BJ (cell line): ENCODE measurements around the gene FAF1. TPM values are rescaled to one million over a fixed set of nuclear protein-coding genes. Genes with fewer than 3 reads are reported as not detected.
"Not testable (repeated sequence)": the region's sequence is repeated elsewhere in the genome, so short reads cannot be mapped to it uniquely, and the experiment has no call there.

Experiments
- CTCF ChIA-PET: fragments of 350-600 bp; formaldehyde crosslinking; extraction: SDS; loops from one replicate; lab custom pipeline; 2021; ENCODE audit warnings: antibody characterized with exemption, inconsistent platforms; lab: Yijun Ruan, JAX
- POLR2A ChIA-PET: fragments of 300-600 bp; sonication (Branson Sonifier 250); formaldehyde crosslinking; extraction: SDS; loops from one replicate; lab custom pipeline; 2021; ENCODE audit warnings: antibody characterized with exemption; lab: Charles Lee
- DNase-seq: peaks from one replicate; pipeline ENCODE4 v3.0.0-alpha.2; 2011; ENCODE audit warnings: low read depth
- H3K27me3 ChIP-seq: 2 replicates; pipeline ENCODE4 v1.6.0; 2011; ENCODE audit warnings: low read length; ENCODE audit not compliant: control insufficient read depth, insufficient read depth
- H3K36me3 ChIP-seq: 2 replicates; pipeline ENCODE4 v1.5.1; 2011; ENCODE audit warnings: low read length; ENCODE audit not compliant: control insufficient read depth, insufficient read depth
- H3K4me3 ChIP-seq: 2 replicates; pipeline ENCODE4 v1.5.1; 2011; ENCODE audit warnings: low read depth, mild to moderate bottlenecking, control low read depth, low read length
- CTCF ChIP-seq: IDR thresholded peaks from 2 replicates; pipeline ENCODE4 v1.5.1; 2011; ENCODE audit warnings: low read depth, mild to moderate bottlenecking, control low read depth, inconsistent platforms, low read length, moderate library complexity; ENCODE audit not compliant: insufficient read depth
- polyA plus RNA-seq: library from polyadenylated mRNA; depleted of rRNA; stranded (reverse); fragments of >200 nt; gene quantifications from 2 replicates; pipeline ENCODE4 v1.2.3, GENCODE V29; 2011

FAF1 gene
- polyA plus RNA-seq, 1 experiment: 15.5 TPM

GRCh38 chr1:50542362-50542761 is 417.7 kb downstream of the FAF1 start:
- H3K4me3 ChIP-seq: no peak overlapping the region
- no peak for TF ChIP-seq CTCF
- no peaks in the 10 kb centered on the region for H3K36me3 ChIP-seq
- POLR2A ChIA-PET: no interaction called here
- CTCF ChIA-PET: no interaction called here
- no peak for DNase-seq
- no peaks in the 10 kb centered on the region for H3K27me3 ChIP-seq

GRCh38 chr1:50538476-50538875 is 421.6 kb downstream of the FAF1 start:
- no peaks in the 10 kb centered on the region for H3K27me3 ChIP-seq
- no peak for DNase-seq
- POLR2A ChIA-PET: no interaction called here

GRCh38 chr1:50531601-50532000 is 428.5 kb downstream of the FAF1 start:
- no peak for TF ChIP-seq CTCF

More at GRCh38 chr1:50538476-50538875, 421.6 kb downstream of the FAF1 start:
- CTCF ChIA-PET: no interaction called here
- no peak for TF ChIP-seq CTCF
- no peak overlapping the region for H3K4me3 ChIP-seq
- no peaks in the 10 kb centered on the region; the same call in 1 of the 2 replicates for H3K36me3 ChIP-seq

GRCh38 chr1:50531027-50531426 is 429.0 kb downstream of the FAF1 start:
- TF ChIP-seq CTCF: no peak
- ChIA-PET POLR2A (interaction anchor here (0.5 kb wide), 1 partner anchor 21 kb away, joined by 7 read pairs; no protein-coding TSS in a partner anchor), CTCF (no interaction called here)
- Histone ChIP-seq H3K27me3 (no peaks in the 10 kb centered on the region), H3K36me3 (no peaks in the 10 kb centered on the region; the same call in 1 of the 2 replicates), H3K4me3 (no peak overlapping the region)
- DNase-seq: no peak

More at GRCh38 chr1:50531601-50532000, 428.5 kb downstream of the FAF1 start:
- no peak for DNase-seq
- H3K4me3 ChIP-seq: no peak overlapping the region
- POLR2A ChIA-PET: no interaction called here
- no peaks in the 10 kb centered on the region for H3K27me3 ChIP-seq
- CTCF ChIA-PET: no interaction called here
- no peaks in the 10 kb centered on the region; the same call in 1 of the 2 replicates for H3K36me3 ChIP-seq

GRCh38 chr1:50529510-50529909 is 430.6 kb downstream of the FAF1 start:
- no peak for TF ChIP-seq CTCF
- Histone ChIP-seq H3K36me3 (no peaks in the 10 kb centered on the region; the same call in 1 of the 2 replicates), H3K4me3 (no peak overlapping the region), H3K27me3 (no peaks in the 10 kb centered on the region)
- ChIA-PET POLR2A (no interaction called here), CTCF (no interaction called here)
- DNase-seq: no peak

- H3K4me3 ChIP-seq, POLR2A ChIA-PET, H3K27me3 ChIP-seq, DNase-seq, H3K36me3 ChIP-seq: not testable (repeated sequence)
- CTCF ChIA-PET: interaction anchor here (0.6 kb wide), 1 partner anchor 11 kb away, joined by 5 read pairs; no protein-coding TSS in a partner anchor
These were observed 432.1 kb downstream of the FAF1 start for GRCh38 chr1:50527987-50528320.
